ENCODE measurements around the gene AEBP2.

DNA sequence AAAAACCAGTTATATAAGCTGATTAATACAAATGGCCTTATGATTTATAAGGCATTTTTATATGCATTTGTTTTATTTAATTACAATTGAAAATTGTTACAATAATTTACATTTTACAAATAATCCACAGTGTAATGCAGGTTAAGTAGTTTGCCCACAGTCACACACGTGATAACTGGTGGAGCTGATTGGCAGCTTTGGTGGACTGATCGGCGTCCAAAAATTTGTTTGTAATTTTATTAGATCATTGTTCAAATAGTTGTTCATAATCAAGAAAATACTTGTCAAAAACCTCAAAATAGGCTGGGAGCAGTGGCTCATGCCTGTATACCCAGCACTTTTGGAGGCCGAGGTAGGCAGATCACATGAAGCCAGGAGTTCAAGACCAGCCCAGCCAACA, 59.7 kb downstream of the AEBP2 start:
- TF ChIP-seq POLR2AphosphoS5 (IDR thresholded peaks at IDR 0.05; ENCODE audit: low read depth, low read length) (no peak), SIN3A (IDR thresholded peaks at IDR 0.05; ENCODE audit: borderline replicate concordance, insufficient read depth, low read length) (no peak)
- TF ChIP-seq, protein P1, sequence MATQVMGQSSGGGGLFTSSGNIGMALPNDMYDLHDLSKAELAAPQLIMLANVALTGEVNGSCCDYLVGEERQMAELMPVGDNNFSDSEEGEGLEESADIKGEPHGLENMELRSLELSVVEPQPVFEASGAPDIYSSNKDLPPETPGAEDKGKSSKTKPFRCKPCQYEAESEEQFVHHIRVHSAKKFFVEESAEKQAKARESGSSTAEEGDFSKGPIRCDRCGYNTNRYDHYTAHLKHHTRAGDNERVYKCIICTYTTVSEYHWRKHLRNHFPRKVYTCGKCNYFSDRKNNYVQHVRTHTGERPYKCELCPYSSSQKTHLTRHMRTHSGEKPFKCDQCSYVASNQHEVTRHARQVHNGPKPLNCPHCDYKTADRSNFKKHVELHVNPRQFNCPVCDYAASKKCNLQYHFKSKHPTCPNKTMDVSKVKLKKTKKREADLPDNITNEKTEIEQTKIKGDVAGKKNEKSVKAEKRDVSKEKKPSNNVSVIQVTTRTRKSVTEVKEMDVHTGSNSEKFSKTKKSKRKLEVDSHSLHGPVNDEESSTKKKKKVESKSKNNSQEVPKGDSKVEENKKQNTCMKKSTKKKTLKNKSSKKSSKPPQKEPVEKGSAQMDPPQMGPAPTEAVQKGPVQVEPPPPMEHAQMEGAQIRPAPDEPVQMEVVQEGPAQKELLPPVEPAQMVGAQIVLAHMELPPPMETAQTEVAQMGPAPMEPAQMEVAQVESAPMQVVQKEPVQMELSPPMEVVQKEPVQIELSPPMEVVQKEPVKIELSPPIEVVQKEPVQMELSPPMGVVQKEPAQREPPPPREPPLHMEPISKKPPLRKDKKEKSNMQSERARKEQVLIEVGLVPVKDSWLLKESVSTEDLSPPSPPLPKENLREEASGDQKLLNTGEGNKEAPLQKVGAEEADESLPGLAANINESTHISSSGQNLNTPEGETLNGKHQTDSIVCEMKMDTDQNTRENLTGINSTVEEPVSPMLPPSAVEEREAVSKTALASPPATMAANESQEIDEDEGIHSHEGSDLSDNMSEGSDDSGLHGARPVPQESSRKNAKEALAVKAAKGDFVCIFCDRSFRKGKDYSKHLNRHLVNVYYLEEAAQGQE (IDR thresholded peaks at IDR 0.05; ENCODE audit: insufficient read depth in 1 of 2, low read depth in 2 of 2, low read length in 2 of 2): no peak
